Astrocyte (in vitro differentiated cells and primary cell): ENCODE results near the gene PELI1. TPM values are rescaled to one million over a fixed set of nuclear protein-coding genes. Genes with fewer than 3 reads are reported as not detected.

ENCODE experiments used
- DNase-seq: peaks from one replicate; pipeline ENCODE4 v3.0.0-alpha.2; 2010; ENCODE audit warnings: low read depth
- FAIRE-seq: peaks from 2 replicates; lab custom pipeline; 2011; peaks lifted over from hg19 to GRCh38; lab: Jason Lieb, UNC
- H2AFZ ChIP-seq: 2 replicates; pipeline ENCODE4 v1.6.0; 2012; ENCODE audit warnings: low read depth, low read length, inconsistent platforms
- H3K27ac ChIP-seq: 2 replicates; pipeline ENCODE4 v1.5.1; 2011; ENCODE audit warnings: low read depth, low read length, inconsistent platforms
- H3K27me3 ChIP-seq: 2 replicates; pipeline ENCODE4 v1.6.0; 2011; ENCODE audit warnings: low read length, inconsistent platforms; ENCODE audit not compliant: insufficient read depth
- H3K36me3 ChIP-seq: 2 replicates; pipeline ENCODE4 v1.5.1; 2011; ENCODE audit warnings: low read length, inconsistent platforms; ENCODE audit not compliant: insufficient read depth
- H3K4me1 ChIP-seq: 2 replicates; pipeline ENCODE4 v1.5.1; 2011; ENCODE audit warnings: low read length, inconsistent platforms; ENCODE audit not compliant: insufficient read depth
- H3K4me2 ChIP-seq: 2 replicates; pipeline ENCODE4 v1.6.0; 2012; ENCODE audit warnings: low read length, inconsistent platforms
- H3K4me3 ChIP-seq: 2 replicates; pipeline ENCODE4 v1.5.1; 2011; ENCODE audit warnings: low read depth, mild to moderate bottlenecking, low read length, inconsistent platforms; ENCODE audit not compliant: insufficient read depth
- H3K79me2 ChIP-seq: 2 replicates; pipeline ENCODE4 v1.6.0; 2012; ENCODE audit warnings: mild to moderate bottlenecking, low read length, inconsistent platforms; ENCODE audit not compliant: insufficient read depth
- H3K9ac ChIP-seq: 2 replicates; pipeline ENCODE4 v1.6.0; 2012; ENCODE audit warnings: mild to moderate bottlenecking, low read length, inconsistent platforms
- H3K9me3 ChIP-seq: 2 replicates; pipeline ENCODE4 v1.5.1; 2012; ENCODE audit warnings: low read depth, mild to moderate bottlenecking, low read length, inconsistent platforms; ENCODE audit not compliant: insufficient read depth
- H4K20me1 ChIP-seq: 2 replicates; pipeline ENCODE4 v1.6.0; 2012; ENCODE audit warnings: low read length, inconsistent platforms; ENCODE audit not compliant: insufficient read depth
- H3K27ac Mint-ChIP-seq: one replicate; pipeline ENCODE4 v1.8.0; 2021; ENCODE audit warnings: mild to moderate bottlenecking, mixed read lengths; ENCODE audit not compliant: unreplicated experiment
- H3K27me3 Mint-ChIP-seq: one replicate; pipeline ENCODE4 v1.8.0; 2021; ENCODE audit warnings: low read depth, mixed read lengths; ENCODE audit not compliant: unreplicated experiment
- H3K36me3 Mint-ChIP-seq: one replicate; pipeline ENCODE4 v1.8.0; 2021; ENCODE audit warnings: low read depth, mixed read lengths; ENCODE audit not compliant: unreplicated experiment
- H3K4me1 Mint-ChIP-seq: one replicate; pipeline ENCODE4 v1.8.0; 2021; ENCODE audit warnings: low read depth, mixed read lengths; ENCODE audit not compliant: unreplicated experiment
- H3K4me3 Mint-ChIP-seq: one replicate; pipeline ENCODE4 v1.8.0; 2021; ENCODE audit warnings: mild to moderate bottlenecking, moderate library complexity, mixed read lengths; ENCODE audit not compliant: unreplicated experiment
- H3K9me3 Mint-ChIP-seq: one replicate; pipeline ENCODE4 v1.8.0; 2021; ENCODE audit warnings: mild to moderate bottlenecking, mixed read lengths; ENCODE audit not compliant: unreplicated experiment
- CTCF ChIP-seq: IDR thresholded peaks from 2 replicates; pipeline ENCODE4 v1.5.1; 2011; ENCODE audit warnings: low read depth, mild to moderate bottlenecking, inconsistent platforms, low read length, moderate library complexity; ENCODE audit not compliant: insufficient read depth
- EZH2 ChIP-seq: IDR thresholded peaks from 2 replicates; pipeline ENCODE4 v1.6.1; 2012; ENCODE audit warnings: mild to moderate bottlenecking, low read length, inconsistent platforms; ENCODE audit not compliant: insufficient read depth
- total RNA-seq: library from RNA; stranded (reverse); gene quantifications from 2 replicates; pipeline ENCODE4 v1.2.1, GENCODE V29; 2021

The PELI1 gene
- total RNA-seq, 1 donor from 2014 or later, result 23.8 TPM

DNA sequence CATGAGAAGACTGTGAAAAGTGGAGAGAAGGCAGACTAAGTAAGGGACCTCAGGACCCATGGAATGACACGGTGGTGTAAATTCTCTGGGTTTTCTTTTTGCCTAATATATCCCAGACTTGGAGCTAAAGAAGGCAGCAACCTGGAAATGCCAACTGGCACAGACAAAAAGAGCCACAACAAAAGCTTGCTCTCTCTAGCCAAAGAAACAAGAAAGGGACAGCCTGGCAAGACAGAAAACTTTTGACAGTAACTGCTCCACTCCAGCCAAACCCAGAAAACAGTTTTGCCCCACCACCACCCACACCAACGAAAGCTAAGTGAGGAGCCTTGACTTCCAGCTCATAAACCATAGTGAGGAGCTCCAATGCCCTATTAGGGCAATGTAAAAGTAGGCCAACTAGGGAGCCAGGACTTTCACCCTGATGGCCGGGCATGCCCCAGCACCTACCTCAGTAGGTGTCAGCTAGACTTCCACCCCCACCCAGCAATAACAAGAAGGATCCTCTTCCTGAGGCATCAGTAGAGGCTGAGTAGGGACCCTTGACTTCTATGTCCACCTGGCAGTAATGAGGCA is 35.5 kb downstream of the PELI1 start:
- no peak overlapping the region for H2AFZ ChIP-seq
- H3K9me3 ChIP-seq, result no peaks in the 10 kb centered on the region
- DNase-seq (no peak), FAIRE-seq (no peak)
- H3K9me3 Mint-ChIP-seq, result no peaks in the 10 kb centered on the region
- TF ChIP-seq EZH2, result no peak
- TF ChIP-seq CTCF, result no peak
- no peaks in the 10 kb centered on the region for H3K27me3 Mint-ChIP-seq
- H3K9ac ChIP-seq, result no peak overlapping the region
- no peaks in the 10 kb centered on the region for H4K20me1 ChIP-seq
- no peak overlapping the region for H3K4me2 ChIP-seq
- H3K27ac ChIP-seq, result no peak overlapping the region
- peaks cover 2% of the 10 kb centered on the region for H3K36me3 Mint-ChIP-seq
- H3K27me3 ChIP-seq, result no peaks in the 10 kb centered on the region
- H3K4me3 Mint-ChIP-seq, result no peak overlapping the region
- no peak overlapping the region for H3K4me3 ChIP-seq
- H3K79me2 ChIP-seq, result peaks cover 22% of the 10 kb centered on the region
- peaks cover 6% of the 10 kb centered on the region for H3K4me1 ChIP-seq
- H3K36me3 ChIP-seq, result no peaks in the 10 kb centered on the region
- H3K4me1 Mint-ChIP-seq, result peaks cover 42% of the 10 kb centered on the region
- no peak overlapping the region for H3K27ac Mint-ChIP-seq

GRCh38 chr2:64106481-64106880 is 37.7 kb downstream of the PELI1 start:
- no peaks in the 10 kb centered on the region for H3K27me3 Mint-ChIP-seq
- H3K4me3 ChIP-seq, result no peak overlapping the region
- H3K9ac ChIP-seq, result no peak overlapping the region
- peaks cover 12% of the 10 kb centered on the region for H3K79me2 ChIP-seq
- no peaks in the 10 kb centered on the region for H3K9me3 Mint-ChIP-seq
- peaks cover 2% of the 10 kb centered on the region for H3K36me3 Mint-ChIP-seq
- no peak overlapping the region for H3K27ac ChIP-seq
- H2AFZ ChIP-seq, result no peak overlapping the region
- H3K4me1 ChIP-seq, result no peaks in the 10 kb centered on the region
- H4K20me1 ChIP-seq, result no peaks in the 10 kb centered on the region
- H3K9me3 ChIP-seq, result no peaks in the 10 kb centered on the region
- H3K27me3 ChIP-seq, result no peaks in the 10 kb centered on the region
- FAIRE-seq (no peak), DNase-seq (no peak)
- no peak overlapping the region for H3K4me3 Mint-ChIP-seq
- peak overlapping the region; percentile 44 for H3K27ac Mint-ChIP-seq
- no peak overlapping the region for H3K4me2 ChIP-seq
- no peaks in the 10 kb centered on the region for H3K36me3 ChIP-seq
- H3K4me1 Mint-ChIP-seq, result peaks cover 36% of the 10 kb centered on the region
- no peak for TF ChIP-seq CTCF
- TF ChIP-seq EZH2, result no peak

DNA sequence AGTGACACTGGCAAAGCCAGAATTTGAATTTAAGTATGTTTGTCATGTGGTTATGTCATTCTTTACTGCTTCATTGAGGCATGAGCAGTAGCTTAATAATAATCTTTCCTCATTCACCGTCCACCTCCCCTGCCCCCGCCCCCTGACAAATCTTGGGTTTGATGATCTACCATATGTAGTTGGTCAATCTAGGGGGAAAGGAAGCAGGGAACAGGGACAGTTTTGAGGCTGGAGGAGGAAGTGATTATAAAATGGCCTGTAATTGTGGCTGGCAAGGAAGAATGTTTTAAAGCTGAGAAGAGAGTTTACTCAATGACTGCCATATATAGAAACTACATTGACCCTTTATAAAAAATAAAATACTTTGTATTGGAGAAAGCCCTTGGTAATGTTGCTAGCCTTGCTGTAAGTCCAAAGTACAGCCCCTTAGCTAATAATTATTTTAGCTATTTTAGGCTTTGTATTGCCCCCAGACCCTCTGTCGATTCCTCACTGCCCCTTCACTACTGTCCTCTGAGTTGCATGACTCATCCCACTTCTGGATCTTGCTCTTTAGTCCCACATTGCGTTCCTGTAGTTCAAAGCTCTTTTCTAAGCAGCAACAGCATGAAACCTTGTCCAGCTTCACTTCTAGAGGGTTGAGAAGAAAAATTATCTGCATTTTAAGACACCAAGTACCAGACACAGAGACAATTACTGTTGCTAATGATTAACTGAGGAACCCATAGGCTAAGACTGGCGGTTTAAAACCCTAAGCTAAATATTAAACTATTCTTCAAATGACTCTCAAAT is 38.4 kb downstream of the PELI1 start:
- Histone ChIP-seq H3K79me2 (peaks cover 6% of the 10 kb centered on the region), H3K36me3 (no peaks in the 10 kb centered on the region), H3K27ac (no peak overlapping the region), H3K9me3 (no peaks in the 10 kb centered on the region), H4K20me1 (no peaks in the 10 kb centered on the region), H3K9ac (no peak overlapping the region), H2AFZ (no peak overlapping the region), H3K27me3 (no peaks in the 10 kb centered on the region), H3K4me2 (no peak overlapping the region), H3K4me3 (no peak overlapping the region), H3K4me1 (no peaks in the 10 kb centered on the region)
- DNase-seq (peak; percentile 34), FAIRE-seq (no peak)
- H3K4me3 Mint-ChIP-seq, result peak overlapping the region; percentile 51
- no peaks in the 10 kb centered on the region for H3K9me3 Mint-ChIP-seq
- H3K36me3 Mint-ChIP-seq, result peaks cover 2% of the 10 kb centered on the region
- no peaks in the 10 kb centered on the region for H3K27me3 Mint-ChIP-seq
- H3K27ac Mint-ChIP-seq, result peak overlapping the region; percentile 44
- H3K4me1 Mint-ChIP-seq, result peaks cover 31% of the 10 kb centered on the region
- no peak for TF ChIP-seq EZH2
- no peak for TF ChIP-seq CTCF
